ENCODE results near the gene HAUS6. TPM values are rescaled to one million over a fixed set of nuclear protein-coding genes. Genes with fewer than 3 reads are reported as not detected.
"Not testable (repeated sequence)": the region's sequence is repeated elsewhere in the genome, so short reads cannot be mapped to it uniquely, and the experiment has no call there.

Gene HAUS6, protein sequence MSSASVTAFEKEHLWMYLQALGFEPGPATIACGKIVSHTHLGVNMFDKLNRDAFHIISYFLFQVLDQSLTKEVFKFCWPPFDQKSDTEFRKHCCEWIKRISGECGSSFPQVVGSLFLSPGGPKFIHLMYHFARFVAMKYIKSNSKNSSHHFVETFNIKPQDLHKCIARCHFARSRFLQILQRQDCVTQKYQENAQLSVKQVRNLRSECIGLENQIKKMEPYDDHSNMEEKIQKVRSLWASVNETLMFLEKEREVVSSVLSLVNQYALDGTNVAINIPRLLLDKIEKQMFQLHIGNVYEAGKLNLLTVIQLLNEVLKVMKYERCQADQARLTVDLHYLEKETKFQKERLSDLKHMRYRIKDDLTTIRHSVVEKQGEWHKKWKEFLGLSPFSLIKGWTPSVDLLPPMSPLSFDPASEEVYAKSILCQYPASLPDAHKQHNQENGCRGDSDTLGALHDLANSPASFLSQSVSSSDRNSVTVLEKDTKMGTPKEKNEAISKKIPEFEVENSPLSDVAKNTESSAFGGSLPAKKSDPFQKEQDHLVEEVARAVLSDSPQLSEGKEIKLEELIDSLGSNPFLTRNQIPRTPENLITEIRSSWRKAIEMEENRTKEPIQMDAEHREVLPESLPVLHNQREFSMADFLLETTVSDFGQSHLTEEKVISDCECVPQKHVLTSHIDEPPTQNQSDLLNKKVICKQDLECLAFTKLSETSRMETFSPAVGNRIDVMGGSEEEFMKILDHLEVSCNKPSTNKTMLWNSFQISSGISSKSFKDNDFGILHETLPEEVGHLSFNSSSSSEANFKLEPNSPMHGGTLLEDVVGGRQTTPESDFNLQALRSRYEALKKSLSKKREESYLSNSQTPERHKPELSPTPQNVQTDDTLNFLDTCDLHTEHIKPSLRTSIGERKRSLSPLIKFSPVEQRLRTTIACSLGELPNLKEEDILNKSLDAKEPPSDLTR
- total RNA-seq (10 to 100 TPM in 4 of 5 donors, 1 to 10 TPM in 1; 8.7 to 17.0 (median 15.1) TPM), total RNA-seq (31.8 to 141 (median 43.6) reads per million in 29 experiments)
- total RNA-seq (2013), result 23.0 TPM

DNA sequence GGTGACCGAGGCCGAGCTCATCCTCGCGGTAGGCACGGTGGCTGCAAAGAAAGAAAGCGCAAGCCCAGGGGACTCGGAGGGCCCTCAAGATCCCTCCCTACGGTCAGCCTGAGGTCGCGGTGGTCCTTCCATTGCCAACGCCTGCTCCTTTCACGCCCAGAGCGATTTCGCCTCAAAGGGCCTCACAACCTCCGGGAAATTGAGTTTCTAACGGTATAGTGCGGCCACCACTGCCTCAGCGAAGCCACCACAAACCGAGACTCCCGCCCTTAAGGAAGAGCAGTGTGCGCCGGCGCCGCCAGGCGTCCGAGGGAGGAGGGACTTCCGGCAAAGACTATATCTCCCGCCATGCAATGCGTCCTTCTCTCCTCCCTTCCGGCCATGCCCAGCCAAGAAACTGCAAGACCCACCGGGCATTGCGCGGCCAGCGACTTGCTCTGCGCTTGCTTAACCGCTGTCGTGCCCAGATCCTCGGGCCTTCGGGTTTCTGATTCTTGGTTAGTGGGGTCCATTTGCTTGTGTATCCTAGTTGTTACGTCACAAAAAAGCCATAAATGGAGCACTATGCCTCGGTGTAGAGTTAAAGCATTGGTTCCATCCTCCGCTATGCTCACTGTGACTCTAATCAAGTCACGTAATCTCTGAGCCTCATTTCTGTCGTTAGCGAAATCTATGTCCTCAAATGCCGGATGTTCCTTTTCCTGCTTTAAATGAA is at the start of gene HAUS6:
TSS of gene HAUS6 (minus strand) at position 274 of the 715 bp plus-strand sequence. CDS start at position 21, 253 bp downstream.
- POLR2A ChIA-PET, result interaction anchor here in 1 of 2 donors (0.6 kb wide), 1 partner anchor 25 kb away, joined by 3 read pairs; no protein-coding TSS in a partner anchor
- H3K9me3 ChIP-seq, result no peaks in the 10 kb centered on the region
- no peaks in the 10 kb centered on the region for H3K36me3 ChIP-seq (ENCODE audit: control insufficient read depth in 2 of 2, extremely low read depth in 1 of 2, insufficient read depth in 1 of 2, low read length in 1 of 2)
- ATAC-seq (replicated peaks in 1 of 4), result peak; percentile 94 to 95 (median 94)
- peak; percentile 89 to 98 (median 94) for DNase-seq
- H3K4me1 ChIP-seq (ENCODE audit: control insufficient read depth in 1 of 2, extremely low read depth in 1 of 2, insufficient read depth in 2 of 2, low read length in 2 of 2), result peaks cover 12 to 21% of the 10 kb centered on the region in 2 experiments
- H3K9me3 Mint-ChIP-seq, result no peaks in the 10 kb centered on the region
- peak within 1 kb of the TSS; percentile 92 to 96 (median 96) for H3K4me3 Mint-ChIP-seq
- under 1% methylated on average over 39 of the region's 46 CpGs for WGBS (ENCODE audit: insufficient coverage)
- peaks cover 6% of the 10 kb centered on the region for H3K36me3 Mint-ChIP-seq
- H3K4me1 Mint-ChIP-seq, result peaks cover 27 to 38% (median 31%) of the 10 kb centered on the region in 3 donors
- peak within 1 kb of the TSS; percentile 81 to 82 for H3K4me3 ChIP-seq (ENCODE audit: control insufficient read depth in 1 of 2, extremely low read depth in 1 of 2, low read length in 1 of 2)
- no peaks in the 10 kb centered on the region for H3K27me3 Mint-ChIP-seq
- peak within 1 kb of the TSS; percentile 89 to 96 for H3K27ac Mint-ChIP-seq
- peak within 1 kb of the TSS; percentile 80 for H3K27ac ChIP-seq (ENCODE audit: low read length)
- CTCF ChIA-PET, result interaction anchor here (0.7 to 1.4 kb wide), 2 partner anchors 74 to 362 kb away, joined by 3 to 5 read pairs; no protein-coding TSS in a partner anchor
- H3K27me3 ChIP-seq (replicated peaks in 1 of 2; ENCODE audit: control insufficient read depth in 2 of 2, extremely low read depth in 1 of 2, insufficient read depth in 2 of 2, low read length in 1 of 2), result no peaks in the 10 kb centered on the region

DNA sequence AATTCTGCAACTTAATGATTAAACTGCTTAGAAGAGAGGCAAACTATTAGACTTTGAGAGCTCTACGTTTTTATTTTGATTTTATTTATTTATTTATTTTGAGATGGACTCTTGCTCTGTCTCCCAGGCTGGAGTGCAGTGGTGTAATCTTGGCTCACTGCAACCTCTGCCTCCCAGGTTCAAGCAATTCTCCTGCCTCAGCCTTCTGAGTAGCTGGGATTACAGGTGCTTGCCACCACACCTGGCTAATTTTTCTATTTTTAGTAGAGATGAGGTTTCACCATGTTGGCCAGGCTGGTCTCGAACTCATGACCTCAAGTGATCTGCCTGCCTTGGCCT is 49.4 kb upstream of the HAUS6 start:
- ChIA-PET CTCF (interaction anchor here in 1 of 2 donors (0.6 kb wide), 1 partner anchor 35 kb away, joined by 3 read pairs; no protein-coding TSS in a partner anchor), POLR2A (interaction anchor here in 1 of 2 donors (0.5 kb wide), 1 partner anchor 51 kb away, joined by 3 read pairs; no protein-coding TSS in a partner anchor)
- not testable (repeated sequence) for ATAC-seq (replicated peaks in 1 of 4); H3K4me1 ChIP-seq (ENCODE audit: control insufficient read depth in 1 of 2, extremely low read depth in 1 of 2, insufficient read depth in 2 of 2, low read length in 2 of 2); H3K4me3 ChIP-seq (ENCODE audit: control insufficient read depth in 1 of 2, extremely low read depth in 1 of 2, low read length in 1 of 2); H3K4me3 Mint-ChIP-seq; DNase-seq; H3K36me3 ChIP-seq (ENCODE audit: control insufficient read depth in 2 of 2, extremely low read depth in 1 of 2, insufficient read depth in 1 of 2, low read length in 1 of 2); H3K27me3 Mint-ChIP-seq; H3K9me3 Mint-ChIP-seq; H3K9me3 ChIP-seq; H3K36me3 Mint-ChIP-seq; H3K27ac ChIP-seq (ENCODE audit: low read length); H3K27me3 ChIP-seq (replicated peaks in 1 of 2; ENCODE audit: control insufficient read depth in 2 of 2, extremely low read depth in 1 of 2, insufficient read depth in 2 of 2, low read length in 1 of 2); H3K27ac Mint-ChIP-seq
- peaks cover 11 to 19% (median 12%) of the 10 kb centered on the region in 3 donors for H3K4me1 Mint-ChIP-seq
- WGBS (ENCODE audit: insufficient coverage), result no CpG with 5 or more reads among the region's 2 CpGs

DNA sequence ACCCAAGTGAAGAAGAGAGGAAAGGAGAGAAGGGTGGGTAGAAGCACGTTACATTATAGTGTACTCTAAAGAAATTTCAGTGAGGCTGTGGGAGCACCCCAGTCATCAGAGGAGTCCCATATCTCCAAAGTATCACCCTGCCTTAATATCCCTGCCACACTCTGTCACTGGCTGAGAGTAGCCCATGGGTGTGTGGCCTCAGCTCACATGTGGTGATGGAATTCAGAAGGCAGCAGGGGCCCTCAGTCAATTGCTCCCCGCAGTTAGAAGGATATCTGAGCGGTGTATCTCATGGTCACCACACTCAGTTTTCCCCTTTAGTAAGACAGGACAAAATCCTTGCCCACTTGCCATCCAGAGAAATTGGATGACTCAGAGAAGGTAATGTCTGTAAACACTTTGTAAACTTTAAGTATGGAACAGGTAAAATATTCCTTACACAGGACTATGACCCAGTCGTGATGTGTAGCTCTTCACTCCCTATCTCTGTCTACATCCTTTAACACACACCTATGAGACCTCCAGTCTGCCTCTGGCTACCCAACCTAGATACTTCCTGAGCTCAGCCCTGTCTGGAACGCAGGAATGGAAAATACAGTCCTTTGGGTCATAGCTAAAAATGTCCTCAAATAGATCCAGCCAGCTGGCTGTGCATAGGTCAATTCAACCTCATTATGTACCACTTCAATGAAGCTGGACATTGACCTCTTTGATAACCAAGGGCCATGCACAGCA is 48.9 kb upstream of the HAUS6 start:
- Histone ChIP-seq H3K27me3 (replicated peaks in 1 of 2; ENCODE audit: control insufficient read depth in 2 of 2, extremely low read depth in 1 of 2, insufficient read depth in 2 of 2, low read length in 1 of 2) (no peaks in the 10 kb centered on the region), H3K27ac (ENCODE audit: low read length) (no peak overlapping the region), H3K4me1 (ENCODE audit: control insufficient read depth in 1 of 2, extremely low read depth in 1 of 2, insufficient read depth in 2 of 2, low read length in 2 of 2) (peaks cover 0 to 3% of the 10 kb centered on the region in 2 experiments), H3K4me3 (ENCODE audit: control insufficient read depth in 1 of 2, extremely low read depth in 1 of 2, low read length in 1 of 2) (no peak overlapping the region), H3K9me3 (no peaks in the 10 kb centered on the region), H3K36me3 (ENCODE audit: control insufficient read depth in 2 of 2, extremely low read depth in 1 of 2, insufficient read depth in 1 of 2, low read length in 1 of 2) (no peaks in the 10 kb centered on the region)
- no peak overlapping the region for H3K27ac Mint-ChIP-seq
- POLR2A ChIA-PET, result interaction anchor here in 1 of 2 donors (0.5 to 0.6 kb wide), 2 partner anchors 39 to 51 kb away, joined by 3 read pairs; no protein-coding TSS in a partner anchor
- CTCF ChIA-PET, result interaction anchor here in 1 of 2 donors (0.6 kb wide), 1 partner anchor 36 kb away, joined by 3 read pairs; no protein-coding TSS in a partner anchor
- DNase-seq, result no peak
- H3K27me3 Mint-ChIP-seq, result no peaks in the 10 kb centered on the region
- no peak overlapping the region for H3K4me3 Mint-ChIP-seq
- no peak for ATAC-seq (replicated peaks in 1 of 4)
- H3K36me3 Mint-ChIP-seq, result no peaks in the 10 kb centered on the region
- H3K9me3 Mint-ChIP-seq, result no peaks in the 10 kb centered on the region
- H3K4me1 Mint-ChIP-seq, result peaks cover 9 to 15% (median 12%) of the 10 kb centered on the region in 3 donors
- 79% methylated on average over 2 of the region's 5 CpGs for WGBS (ENCODE audit: insufficient coverage)

DNA sequence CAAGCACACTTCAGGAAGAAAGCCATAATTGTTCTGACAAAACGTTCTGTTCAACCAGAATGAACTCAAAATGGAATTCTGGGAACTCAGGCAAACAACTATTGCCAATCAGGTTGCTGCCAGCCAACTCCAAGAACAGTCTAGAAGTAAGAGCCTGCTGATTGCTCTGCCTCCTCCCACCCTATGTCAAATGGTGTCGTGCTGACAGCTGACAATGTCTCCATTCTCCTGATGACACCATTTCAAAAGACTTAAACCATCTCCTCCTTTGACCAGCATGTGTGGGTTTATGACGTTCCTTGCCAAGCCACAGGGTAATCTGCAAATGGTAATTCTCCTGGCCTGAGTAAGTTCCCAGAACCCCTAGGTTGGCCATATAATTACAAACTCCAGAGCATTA is 46.5 kb upstream of the HAUS6 start:
- Mint-ChIP-seq H3K27me3 (no peaks in the 10 kb centered on the region), H3K4me3 (no peak overlapping the region), H3K4me1 (peaks cover 0 to 2% (median 0%) of the 10 kb centered on the region in 3 donors), H3K9me3 (no peaks in the 10 kb centered on the region), H3K36me3 (no peaks in the 10 kb centered on the region), H3K27ac (no peak overlapping the region)
- Histone ChIP-seq H3K4me3 (ENCODE audit: control insufficient read depth in 1 of 2, extremely low read depth in 1 of 2, low read length in 1 of 2) (no peak overlapping the region), H3K4me1 (ENCODE audit: control insufficient read depth in 1 of 2, extremely low read depth in 1 of 2, insufficient read depth in 2 of 2, low read length in 2 of 2) (no peaks in the 10 kb centered on the region), H3K27ac (ENCODE audit: low read length) (no peak overlapping the region), H3K36me3 (ENCODE audit: control insufficient read depth in 2 of 2, extremely low read depth in 1 of 2, insufficient read depth in 1 of 2, low read length in 1 of 2) (no peaks in the 10 kb centered on the region), H3K9me3 (no peaks in the 10 kb centered on the region), H3K27me3 (replicated peaks in 1 of 2; ENCODE audit: control insufficient read depth in 2 of 2, extremely low read depth in 1 of 2, insufficient read depth in 2 of 2, low read length in 1 of 2) (no peaks in the 10 kb centered on the region)
- WGBS (ENCODE audit: insufficient coverage), result 73% methylated on average over 3 of the region's 3 CpGs
- CTCF ChIA-PET, result no interaction called here
- ATAC-seq (replicated peaks in 1 of 4) (no peak), DNase-seq (no peak)
- POLR2A ChIA-PET, result no interaction called here

DNA sequence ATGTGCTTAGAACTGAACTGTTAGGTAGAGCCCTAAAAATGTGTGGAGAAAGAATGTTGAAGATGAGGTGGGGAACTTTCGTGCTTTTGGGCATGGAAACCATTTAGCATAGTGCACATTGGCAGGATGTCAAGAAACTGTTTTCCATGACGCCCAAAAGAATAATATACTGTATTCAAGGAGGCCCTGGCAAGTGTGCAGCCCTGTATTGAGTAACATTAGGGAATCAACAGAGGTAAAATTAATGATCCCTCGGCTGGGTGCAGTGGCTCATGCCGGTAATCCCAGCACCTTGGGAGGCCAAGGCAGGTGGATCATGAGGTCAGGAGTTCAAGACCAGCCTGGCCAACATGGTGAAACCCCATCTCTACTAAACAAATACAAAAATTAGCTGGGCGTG is 45.5 kb upstream of the HAUS6 start:
- Mint-ChIP-seq H3K27me3 (no peaks in the 10 kb centered on the region), H3K4me3 (no peak overlapping the region), H3K9me3 (no peaks in the 10 kb centered on the region), H3K27ac (no peak overlapping the region), H3K36me3 (no peaks in the 10 kb centered on the region), H3K4me1 (no peaks in the 10 kb centered on the region)
- no peak overlapping the region for H3K27ac ChIP-seq (ENCODE audit: low read length)
- no peaks in the 10 kb centered on the region for H3K27me3 ChIP-seq (replicated peaks in 1 of 2; ENCODE audit: control insufficient read depth in 2 of 2, extremely low read depth in 1 of 2, insufficient read depth in 2 of 2, low read length in 1 of 2)
- POLR2A ChIA-PET, result no interaction called here
- H3K4me3 ChIP-seq (ENCODE audit: control insufficient read depth in 1 of 2, extremely low read depth in 1 of 2, low read length in 1 of 2), result no peak overlapping the region
- ATAC-seq (replicated peaks in 1 of 4) (no peak), DNase-seq (no peak)
- WGBS (ENCODE audit: insufficient coverage), result 91% methylated on average over 2 of the region's 5 CpGs
- H3K9me3 ChIP-seq, result no peaks in the 10 kb centered on the region
- CTCF ChIA-PET, result interaction anchor here in 1 of 2 donors (0.7 kb wide), 1 partner anchor 82 kb away, joined by 5 read pairs; no protein-coding TSS in a partner anchor
- no peaks in the 10 kb centered on the region for H3K36me3 ChIP-seq (ENCODE audit: control insufficient read depth in 2 of 2, extremely low read depth in 1 of 2, insufficient read depth in 1 of 2, low read length in 1 of 2)
- no peaks in the 10 kb centered on the region for H3K4me1 ChIP-seq (ENCODE audit: control insufficient read depth in 1 of 2, extremely low read depth in 1 of 2, insufficient read depth in 2 of 2, low read length in 2 of 2)

All from T-cell (primary cell).